Left forelimb (tissue), 1 donor: ENCODE results near the gene RSU1.

ENCODE experiments used
- DNase-seq: peaks from one replicate; pipeline ENCODE4 v3.0.0-alpha.2; 2018; ENCODE audit warnings: low spot score

RSU1 gene

DNA sequence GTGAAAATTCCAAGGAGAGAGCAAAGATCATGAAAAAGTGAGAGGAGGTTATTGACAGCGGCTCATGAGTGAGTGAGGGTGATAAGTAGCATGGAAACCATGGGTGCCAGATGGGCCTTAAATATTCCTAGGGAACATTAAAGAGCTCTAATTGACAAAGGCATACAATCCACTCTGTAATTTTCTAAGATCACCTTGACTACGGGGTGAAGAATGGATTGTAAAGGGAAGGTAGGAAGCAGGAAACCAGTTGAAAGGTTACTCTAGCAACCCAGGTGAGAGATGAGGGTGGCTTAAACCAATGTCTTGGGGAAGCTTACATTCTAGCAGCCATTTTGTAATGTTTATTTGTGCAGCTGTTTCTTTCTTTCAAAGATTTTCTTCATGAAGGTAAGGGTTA is 75.7 kb downstream of the RSU1 start:
- DNase-seq: no peak

- DNase-seq: no peak
Observed at GRCh38 chr10:16737420-16737819, 79.8 kb downstream of the RSU1 start.

- DNase-seq: no peak
Observed at GRCh38 chr10:16735671-16736070, 81.6 kb downstream of the RSU1 start.

DNA sequence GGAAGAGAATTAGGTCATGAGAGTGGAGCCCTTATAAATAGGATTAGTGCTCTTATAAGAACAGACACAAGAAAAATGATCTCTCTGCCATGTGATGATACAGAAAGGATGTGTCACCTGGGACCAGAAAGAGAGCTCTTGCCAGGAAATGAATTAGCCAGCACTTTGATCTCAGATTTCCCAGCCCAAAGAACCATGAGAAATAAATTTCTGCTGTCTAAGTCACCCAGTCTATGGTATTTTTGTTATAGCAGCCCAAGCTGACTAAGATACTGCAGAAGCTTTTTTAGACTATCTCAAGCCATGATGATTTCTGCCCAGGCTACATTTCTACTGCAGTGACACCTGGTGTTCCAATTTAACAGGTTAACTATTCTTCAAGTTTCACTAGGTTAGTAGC is 84.8 kb downstream of the RSU1 start:
- no peak for DNase-seq

DNA sequence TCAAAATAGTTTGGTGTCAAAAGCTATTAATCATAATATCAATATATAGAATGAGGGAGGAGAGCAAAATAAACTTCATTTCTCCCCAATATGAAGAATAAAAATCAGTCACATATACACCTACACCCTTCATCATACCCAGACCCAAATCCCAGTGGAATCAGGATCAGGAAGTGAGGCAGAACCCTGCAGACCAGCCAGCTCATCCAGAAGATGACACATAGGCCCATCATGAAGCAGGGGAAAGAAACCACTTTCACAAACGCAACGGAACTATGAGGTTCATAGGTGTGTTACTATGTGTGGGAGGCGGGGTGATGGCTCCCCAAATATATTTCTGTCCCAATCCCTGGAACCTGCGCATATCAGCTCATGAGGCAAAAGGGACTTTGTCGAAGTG is 89.0 kb downstream of the RSU1 start:
- no peak for DNase-seq

DNA sequence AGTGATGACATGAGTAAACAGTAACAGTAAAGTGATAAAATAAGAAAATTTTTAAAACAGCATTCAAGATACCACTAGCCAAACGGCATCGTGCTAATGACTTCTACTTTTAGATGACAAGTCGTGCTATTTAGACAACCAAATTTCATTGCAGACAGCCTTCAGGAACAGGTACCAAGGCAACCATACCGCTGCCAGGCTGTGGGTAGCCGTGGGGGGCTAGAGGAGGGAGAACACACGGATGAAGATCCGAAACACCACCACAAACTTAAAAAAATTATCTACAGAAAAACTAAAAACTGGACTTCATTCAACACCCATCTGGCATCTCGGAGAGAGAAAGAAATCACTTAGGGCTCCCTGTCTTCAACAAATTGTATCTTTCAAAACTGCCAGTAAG is 89.6 kb downstream of the RSU1 start:
- no peak for DNase-seq

DNA sequence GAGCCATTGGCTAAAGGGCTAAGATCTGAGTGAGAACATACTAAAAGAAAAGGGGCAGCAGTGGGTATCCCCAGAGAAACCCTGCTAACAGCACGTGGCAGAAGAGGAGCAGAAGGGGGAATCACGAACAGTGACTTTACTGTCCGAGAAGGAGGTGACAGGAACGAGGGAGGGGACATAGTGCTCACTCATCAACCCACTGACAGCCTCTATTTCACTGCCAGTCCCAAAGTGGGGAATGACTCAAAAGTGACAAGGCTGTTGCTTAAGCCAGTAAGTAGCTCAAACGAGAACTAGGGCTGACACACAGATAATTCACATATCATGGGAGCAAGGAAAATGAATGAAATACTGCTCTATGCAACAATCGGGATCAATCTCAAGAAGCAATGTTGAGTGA is 92.7 kb downstream of the RSU1 start:
- DNase-seq: no peak

DNA sequence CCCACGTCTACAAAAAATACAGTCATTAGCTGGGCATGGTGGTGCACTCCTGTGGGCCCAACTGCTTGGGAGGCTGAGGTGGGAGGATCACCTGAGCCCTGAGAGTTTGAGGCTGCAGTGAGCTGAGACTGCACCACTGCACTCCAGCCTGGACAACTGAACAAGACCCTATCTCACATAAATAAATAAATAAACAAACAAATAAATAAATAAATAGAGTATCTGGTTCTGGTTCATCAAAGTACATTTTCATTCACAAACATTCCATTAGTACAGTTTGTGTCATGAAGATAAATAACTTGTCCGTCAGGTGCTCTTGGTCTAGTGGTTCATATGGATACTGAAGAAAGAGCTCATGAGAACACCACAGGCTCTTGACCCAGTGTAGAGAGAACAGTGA is 96.4 kb downstream of the RSU1 start:
- no peak for DNase-seq

DNA sequence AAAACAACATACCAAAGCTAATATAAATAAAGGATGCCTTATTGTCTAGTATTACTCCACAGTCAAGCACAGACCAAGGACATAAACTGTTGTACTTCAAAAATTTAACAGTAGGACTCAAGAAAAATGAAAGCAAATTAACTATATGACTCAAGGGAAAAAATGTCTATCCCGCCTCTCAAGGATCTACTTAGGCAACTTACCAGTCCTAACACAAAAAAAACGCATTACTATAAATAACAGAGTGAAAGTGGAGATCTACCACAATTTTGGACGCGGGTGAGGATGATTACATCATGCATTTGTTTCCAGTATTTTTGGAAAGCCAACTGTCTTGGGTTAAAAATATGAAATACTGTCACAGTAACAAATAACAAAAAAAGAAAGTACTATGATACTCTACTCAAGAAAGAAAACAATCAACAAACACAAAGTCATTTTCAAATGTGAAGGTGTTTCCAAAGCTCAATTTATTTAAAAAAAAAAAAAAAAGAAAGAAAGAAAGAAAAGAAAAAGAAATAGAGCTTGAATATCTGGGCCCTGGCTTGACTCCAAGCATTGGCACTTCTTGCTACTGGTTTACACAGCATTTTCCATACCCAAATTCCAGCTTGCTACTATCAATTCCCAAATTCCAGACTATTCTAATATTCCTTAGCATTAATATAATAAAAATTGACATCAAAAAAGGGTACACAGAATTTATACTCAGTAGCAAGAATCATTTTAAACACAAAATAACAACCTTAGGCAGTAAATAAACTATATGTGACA is 99.4 kb downstream of the RSU1 start:
- DNase-seq: no peak

GRCh38 chr10:16716051-16716450 is 101.2 kb downstream of the RSU1 start:
- DNase-seq: no peak

GRCh38 chr10:16713290-16713689 is 103.9 kb downstream of the RSU1 start:
- no peak for DNase-seq

DNA sequence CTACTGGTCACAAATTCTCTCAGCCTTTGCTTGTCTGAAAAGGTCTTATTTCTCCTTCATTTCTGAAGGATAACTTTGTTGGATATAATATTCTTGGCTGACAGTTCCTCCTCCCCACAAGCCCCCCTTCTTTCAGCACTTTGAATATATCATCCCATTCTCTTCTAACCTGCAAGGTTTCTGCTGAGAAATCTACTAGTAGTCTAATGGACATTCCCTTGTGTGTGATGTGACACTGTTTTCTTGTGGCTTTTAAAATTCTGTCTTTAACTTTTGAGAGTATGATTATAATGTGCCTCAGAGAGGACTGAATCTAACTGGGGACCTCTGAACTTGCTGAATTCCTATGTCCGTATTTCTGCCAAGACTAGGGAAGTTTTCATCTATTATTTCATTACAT is 104.3 kb downstream of the RSU1 start:
- DNase-seq: no peak

DNA sequence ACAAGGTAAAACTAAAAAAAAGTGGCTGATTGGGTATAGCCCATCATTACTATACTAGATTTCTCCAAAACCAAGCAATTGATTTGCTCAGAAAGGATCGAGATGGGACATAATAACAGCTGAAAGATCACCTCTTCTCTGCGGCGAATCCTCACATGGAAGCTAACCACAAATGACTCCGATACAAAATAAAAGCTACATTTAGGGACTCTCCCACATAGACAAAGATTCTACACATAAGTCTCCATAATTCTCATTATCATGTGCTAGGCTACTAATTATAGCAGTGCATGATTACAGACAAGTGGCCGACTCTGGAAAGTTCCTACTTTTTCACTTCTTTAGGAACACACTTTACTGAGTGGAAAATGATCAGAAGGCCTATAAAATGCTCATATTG is 116.9 kb downstream of the RSU1 start:
- no peak for DNase-seq

GRCh38 chr10:16699435-16700057 is 117.7 kb downstream of the RSU1 start:
- no peak for DNase-seq

DNA sequence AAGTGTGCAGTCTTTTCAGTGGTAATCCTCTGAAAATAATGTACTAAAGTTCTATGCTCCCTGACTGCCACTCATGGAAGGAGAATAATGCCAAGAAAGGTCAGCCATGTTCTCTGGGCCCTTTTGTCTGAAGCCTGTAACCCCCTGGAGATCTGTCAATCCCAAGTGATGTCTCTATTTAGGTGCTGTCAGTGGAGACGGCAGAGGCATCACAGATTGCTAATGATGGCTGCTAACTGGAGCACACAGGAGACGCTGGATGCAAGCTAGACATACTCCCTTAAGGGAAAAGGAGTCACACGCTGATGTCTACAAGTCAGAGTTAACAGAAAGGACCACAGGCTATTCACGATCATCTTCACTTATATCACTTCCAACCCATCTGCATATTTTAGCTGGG is 118.8 kb downstream of the RSU1 start:
- DNase-seq: no peak

- DNase-seq: no peak
Observed at GRCh38 chr10:16690417-16690816, 126.8 kb downstream of the RSU1 start.

GRCh38 chr10:16689696-16690095 is 127.5 kb downstream of the RSU1 start:
- no peak for DNase-seq

DNA sequence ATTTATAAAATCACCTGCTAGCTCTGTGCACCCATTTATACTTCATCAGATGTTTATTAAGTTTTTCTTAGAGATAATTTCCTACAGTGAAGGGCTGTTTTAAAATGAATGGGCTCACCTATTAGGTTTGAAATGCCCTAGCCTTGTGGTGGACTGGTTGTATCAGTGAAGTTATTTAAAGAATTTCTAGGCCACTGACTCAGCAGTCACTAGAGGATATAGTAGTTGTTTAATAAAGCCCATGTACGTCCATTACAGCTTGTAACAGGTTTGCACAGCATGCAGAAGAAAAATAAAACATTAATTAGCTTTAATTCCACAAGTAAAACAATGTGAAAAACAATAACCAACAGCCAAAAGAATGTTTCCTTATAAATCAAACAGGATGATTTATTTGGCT is 128.0 kb downstream of the RSU1 start:
- DNase-seq: no peak

GRCh38 chr10:16686054-16686902 is 130.9 kb downstream of the RSU1 start:
- no peak for DNase-seq

- DNase-seq: no peak
Observed at GRCh38 chr10:16685551-16685950, 131.7 kb downstream of the RSU1 start.

GRCh38 chr10:16681521-16681920 is 135.7 kb downstream of the RSU1 start:
- no peak for DNase-seq

DNA sequence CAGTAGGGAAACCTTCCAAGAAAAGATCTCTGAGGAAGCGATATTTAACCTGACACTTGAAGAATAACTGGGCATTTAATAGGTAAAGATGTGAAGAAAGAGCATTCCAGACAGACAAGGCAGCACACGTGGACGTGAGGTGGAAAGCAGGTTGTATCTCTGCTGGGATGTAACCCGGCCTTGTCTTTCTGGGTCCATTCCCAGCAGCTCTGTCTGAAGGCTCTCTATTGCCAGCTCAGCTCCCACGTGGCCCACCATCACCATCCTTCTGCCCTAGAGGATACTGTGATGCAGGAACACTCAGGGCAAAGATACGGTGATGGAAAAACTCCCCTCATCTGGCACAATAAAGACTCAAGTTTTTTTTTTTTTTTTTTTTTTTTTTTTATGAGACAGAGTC is 137.7 kb downstream of the RSU1 start:
- no peak for DNase-seq

- no peak for DNase-seq
Observed at GRCh38 chr10:16675334-16675733, 141.9 kb downstream of the RSU1 start.
